ENCODE data around the gene NSUN2.

GRCh38 chr5:6681682-6682081 lies 48.8 kb upstream of the NSUN2 start:
- TF ChIP-seq ZSCAN20 (CRISPR knock-in tag; IDR thresholded peaks at IDR 0.05) (no peak), RFX5 (IDR thresholded peaks at IDR 0.05) (no peak), CTCF (IDR thresholded peaks at IDR 0.05) (no peak), NR3C1 (IDR thresholded peaks at IDR 0.05) (no peak), BHLHE40 (IDR thresholded peaks at IDR 0.05; ENCODE audit: low read depth, low read length) (no peak), PHF8 (IDR thresholded peaks at IDR 0.05; ENCODE audit: borderline replicate concordance, low read depth) (no peak), CBX8 (IDR thresholded peaks at IDR 0.05) (no peak), ELK1 (IDR thresholded peaks at IDR 0.05; ENCODE audit: low read depth, low read length) (no peak), MAX (IDR thresholded peaks at IDR 0.05) (no peak), GATA3 (IDR thresholded peaks at IDR 0.05; ENCODE audit: borderline replicate concordance) (no peak), FOSL2 (IDR thresholded peaks at IDR 0.05) (no peak), FOSL2 (CRISPR knock-in tag; IDR thresholded peaks at IDR 0.05) (no peak), POLR2A (IDR thresholded peaks at IDR 0.05; ENCODE audit: low read length) (no peak), RCOR1 (IDR thresholded peaks at IDR 0.05; ENCODE audit: low read depth, low read length) (no peak)
